ENCODE measurements around the gene HAUS3. TPM values are rescaled to one million over a fixed set of nuclear protein-coding genes. Genes with fewer than 3 reads are reported as not detected.

The HAUS3 gene
- total and polyA plus RNA-seq, 4 donors: 2.3 to 13.9 (median 5.3) TPM

DNA sequence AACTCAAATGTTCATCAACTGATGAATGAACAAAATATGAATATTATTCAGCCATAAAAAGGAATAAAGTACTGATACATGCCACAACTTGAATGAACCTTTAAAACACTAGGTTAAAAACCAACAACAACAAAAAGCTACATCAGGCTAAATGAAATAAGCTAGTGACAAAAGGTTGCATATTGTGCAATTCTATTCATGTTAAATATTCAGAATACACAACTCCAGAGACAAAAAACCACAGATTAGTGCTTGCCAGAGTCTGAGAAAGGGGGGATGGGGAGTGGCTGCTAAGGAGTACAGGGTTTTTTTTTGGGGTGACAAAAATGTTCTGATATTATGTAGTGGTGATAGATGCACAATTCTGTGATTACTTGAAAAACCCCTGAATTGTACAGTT, 58.5 kb downstream of the HAUS3 start:
- H3K4me1 ChIP-seq (ENCODE audit: control insufficient read depth in 4 of 4, insufficient read depth in 4 of 4, low read length in 3 of 4): no peaks in the 10 kb centered on the region
- H3K27ac ChIP-seq (ENCODE audit: low read depth in 1 of 2, low read length in 2 of 2): no peak overlapping the region
- DNase-seq (ENCODE audit: low spot score): no peak
- H3K36me3 ChIP-seq (ENCODE audit: control insufficient read depth in 4 of 4, insufficient read depth in 3 of 4, low read depth in 1 of 4, low read length in 3 of 4): no peaks in the 10 kb centered on the region
- TF ChIP-seq RAD21 (IDR thresholded peaks at IDR 0.05) (no peak), YY1 (IDR thresholded peaks at IDR 0.05) (no peak), TAF1 (conservative IDR thresholded peaks at IDR 0.05) (no peak), GABPA (IDR thresholded peaks at IDR 0.05 in 1 of 2, conservative IDR thresholded peaks at IDR 0.05 in 1 of 2) (no peak), EGR1 (IDR thresholded peaks at IDR 0.05; ENCODE audit: low read depth in 2 of 2) (no peak), JUND (IDR thresholded peaks at IDR 0.05) (no peak), NR2F2 (IDR thresholded peaks at IDR 0.05) (no peak)
- TF ChIP-seq, protein P1, sequence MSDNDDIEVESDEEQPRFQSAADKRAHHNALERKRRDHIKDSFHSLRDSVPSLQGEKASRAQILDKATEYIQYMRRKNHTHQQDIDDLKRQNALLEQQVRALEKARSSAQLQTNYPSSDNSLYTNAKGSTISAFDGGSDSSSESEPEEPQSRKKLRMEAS (IDR thresholded peaks at IDR 0.05): no peak
- no peaks in the 10 kb centered on the region for H3K9me3 ChIP-seq (ENCODE audit: control insufficient read depth in 4 of 4, low read length in 3 of 4)
- H3K27me3 ChIP-seq (ENCODE audit: control insufficient read depth in 4 of 4, insufficient read depth in 4 of 4, low read length in 3 of 4): no peaks in the 10 kb centered on the region
- H3K9ac ChIP-seq (ENCODE audit: low read depth in 1 of 2, low read length in 2 of 2): no peak overlapping the region
- no peak overlapping the region for H3K4me3 ChIP-seq (ENCODE audit: low read depth in 1 of 3, low read length in 3 of 3)

DNA sequence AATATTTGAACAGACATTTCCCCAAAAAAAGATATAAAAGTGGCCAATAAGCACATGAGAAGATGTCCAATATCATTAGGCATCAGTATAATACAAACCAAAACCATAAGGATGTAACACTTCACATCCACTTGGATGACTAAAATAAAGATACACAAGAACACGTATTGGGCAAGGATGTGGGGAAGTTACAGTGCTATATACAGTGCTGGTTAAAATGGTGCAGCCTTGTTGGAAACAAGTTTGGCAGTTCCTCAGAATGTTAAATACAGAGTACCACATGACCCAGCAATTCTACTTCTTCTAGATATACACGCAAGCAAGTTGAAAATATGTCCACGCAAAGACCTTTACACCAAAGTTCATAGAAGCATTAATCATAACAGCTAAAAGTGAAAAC, 58.9 kb downstream of the HAUS3 start:
- Histone ChIP-seq H3K4me1 (ENCODE audit: control insufficient read depth in 4 of 4, insufficient read depth in 4 of 4, low read length in 3 of 4) (no peaks in the 10 kb centered on the region), H3K27ac (ENCODE audit: low read depth in 1 of 2, low read length in 2 of 2) (no peak overlapping the region), H3K4me3 (ENCODE audit: low read depth in 1 of 3, low read length in 3 of 3) (no peak overlapping the region), H3K9ac (ENCODE audit: low read depth in 1 of 2, low read length in 2 of 2) (no peak overlapping the region), H3K27me3 (ENCODE audit: control insufficient read depth in 4 of 4, insufficient read depth in 4 of 4, low read length in 3 of 4) (no peaks in the 10 kb centered on the region), H3K9me3 (ENCODE audit: control insufficient read depth in 4 of 4, low read length in 3 of 4) (no peaks in the 10 kb centered on the region), H3K36me3 (ENCODE audit: control insufficient read depth in 4 of 4, insufficient read depth in 3 of 4, low read depth in 1 of 4, low read length in 3 of 4) (no peaks in the 10 kb centered on the region)
- TF ChIP-seq, protein P2, sequence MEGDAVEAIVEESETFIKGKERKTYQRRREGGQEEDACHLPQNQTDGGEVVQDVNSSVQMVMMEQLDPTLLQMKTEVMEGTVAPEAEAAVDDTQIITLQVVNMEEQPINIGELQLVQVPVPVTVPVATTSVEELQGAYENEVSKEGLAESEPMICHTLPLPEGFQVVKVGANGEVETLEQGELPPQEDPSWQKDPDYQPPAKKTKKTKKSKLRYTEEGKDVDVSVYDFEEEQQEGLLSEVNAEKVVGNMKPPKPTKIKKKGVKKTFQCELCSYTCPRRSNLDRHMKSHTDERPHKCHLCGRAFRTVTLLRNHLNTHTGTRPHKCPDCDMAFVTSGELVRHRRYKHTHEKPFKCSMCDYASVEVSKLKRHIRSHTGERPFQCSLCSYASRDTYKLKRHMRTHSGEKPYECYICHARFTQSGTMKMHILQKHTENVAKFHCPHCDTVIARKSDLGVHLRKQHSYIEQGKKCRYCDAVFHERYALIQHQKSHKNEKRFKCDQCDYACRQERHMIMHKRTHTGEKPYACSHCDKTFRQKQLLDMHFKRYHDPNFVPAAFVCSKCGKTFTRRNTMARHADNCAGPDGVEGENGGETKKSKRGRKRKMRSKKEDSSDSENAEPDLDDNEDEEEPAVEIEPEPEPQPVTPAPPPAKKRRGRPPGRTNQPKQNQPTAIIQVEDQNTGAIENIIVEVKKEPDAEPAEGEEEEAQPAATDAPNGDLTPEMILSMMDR (IDR thresholded peaks at IDR 0.05; ENCODE audit: low read depth, low read length, missing input control): no peak
- TF ChIP-seq SP1 (IDR thresholded peaks at IDR 0.05) (no peak), NR2F2 (IDR thresholded peaks at IDR 0.05) (no peak), FOXA2 (IDR thresholded peaks at IDR 0.05) (no peak), TAF1 (conservative IDR thresholded peaks at IDR 0.05) (no peak), FOXA1 (IDR thresholded peaks at IDR 0.05) (no peak), HNF4G (IDR thresholded peaks at IDR 0.05) (no peak), HNF4A (conservative IDR thresholded peaks at IDR 0.05) (no peak), EGR1 (IDR thresholded peaks at IDR 0.05; ENCODE audit: low read depth in 2 of 2) (no peak), JUND (IDR thresholded peaks at IDR 0.05) (no peak), YY1 (IDR thresholded peaks at IDR 0.05) (no peak), RAD21 (IDR thresholded peaks at IDR 0.05) (no peak), RXRA (IDR thresholded peaks at IDR 0.05) (no peak), GABPA (IDR thresholded peaks at IDR 0.05 in 1 of 2, conservative IDR thresholded peaks at IDR 0.05 in 1 of 2) (no peak)
- TF ChIP-seq, protein P3, sequence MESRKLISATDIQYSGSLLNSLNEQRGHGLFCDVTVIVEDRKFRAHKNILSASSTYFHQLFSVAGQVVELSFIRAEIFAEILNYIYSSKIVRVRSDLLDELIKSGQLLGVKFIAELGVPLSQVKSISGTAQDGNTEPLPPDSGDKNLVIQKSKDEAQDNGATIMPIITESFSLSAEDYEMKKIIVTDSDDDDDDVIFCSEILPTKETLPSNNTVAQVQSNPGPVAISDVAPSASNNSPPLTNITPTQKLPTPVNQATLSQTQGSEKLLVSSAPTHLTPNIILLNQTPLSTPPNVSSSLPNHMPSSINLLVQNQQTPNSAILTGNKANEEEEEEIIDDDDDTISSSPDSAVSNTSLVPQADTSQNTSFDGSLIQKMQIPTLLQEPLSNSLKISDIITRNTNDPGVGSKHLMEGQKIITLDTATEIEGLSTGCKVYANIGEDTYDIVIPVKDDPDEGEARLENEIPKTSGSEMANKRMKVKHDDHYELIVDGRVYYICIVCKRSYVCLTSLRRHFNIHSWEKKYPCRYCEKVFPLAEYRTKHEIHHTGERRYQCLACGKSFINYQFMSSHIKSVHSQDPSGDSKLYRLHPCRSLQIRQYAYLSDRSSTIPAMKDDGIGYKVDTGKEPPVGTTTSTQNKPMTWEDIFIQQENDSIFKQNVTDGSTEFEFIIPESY (IDR thresholded peaks at IDR 0.05): no peak
- TF ChIP-seq, protein P1 (IDR thresholded peaks at IDR 0.05): no peak
- TF ChIP-seq, protein P4, sequence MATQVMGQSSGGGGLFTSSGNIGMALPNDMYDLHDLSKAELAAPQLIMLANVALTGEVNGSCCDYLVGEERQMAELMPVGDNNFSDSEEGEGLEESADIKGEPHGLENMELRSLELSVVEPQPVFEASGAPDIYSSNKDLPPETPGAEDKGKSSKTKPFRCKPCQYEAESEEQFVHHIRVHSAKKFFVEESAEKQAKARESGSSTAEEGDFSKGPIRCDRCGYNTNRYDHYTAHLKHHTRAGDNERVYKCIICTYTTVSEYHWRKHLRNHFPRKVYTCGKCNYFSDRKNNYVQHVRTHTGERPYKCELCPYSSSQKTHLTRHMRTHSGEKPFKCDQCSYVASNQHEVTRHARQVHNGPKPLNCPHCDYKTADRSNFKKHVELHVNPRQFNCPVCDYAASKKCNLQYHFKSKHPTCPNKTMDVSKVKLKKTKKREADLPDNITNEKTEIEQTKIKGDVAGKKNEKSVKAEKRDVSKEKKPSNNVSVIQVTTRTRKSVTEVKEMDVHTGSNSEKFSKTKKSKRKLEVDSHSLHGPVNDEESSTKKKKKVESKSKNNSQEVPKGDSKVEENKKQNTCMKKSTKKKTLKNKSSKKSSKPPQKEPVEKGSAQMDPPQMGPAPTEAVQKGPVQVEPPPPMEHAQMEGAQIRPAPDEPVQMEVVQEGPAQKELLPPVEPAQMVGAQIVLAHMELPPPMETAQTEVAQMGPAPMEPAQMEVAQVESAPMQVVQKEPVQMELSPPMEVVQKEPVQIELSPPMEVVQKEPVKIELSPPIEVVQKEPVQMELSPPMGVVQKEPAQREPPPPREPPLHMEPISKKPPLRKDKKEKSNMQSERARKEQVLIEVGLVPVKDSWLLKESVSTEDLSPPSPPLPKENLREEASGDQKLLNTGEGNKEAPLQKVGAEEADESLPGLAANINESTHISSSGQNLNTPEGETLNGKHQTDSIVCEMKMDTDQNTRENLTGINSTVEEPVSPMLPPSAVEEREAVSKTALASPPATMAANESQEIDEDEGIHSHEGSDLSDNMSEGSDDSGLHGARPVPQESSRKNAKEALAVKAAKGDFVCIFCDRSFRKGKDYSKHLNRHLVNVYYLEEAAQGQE (IDR thresholded peaks at IDR 0.05): no peak
- TF ChIP-seq, protein P5, sequence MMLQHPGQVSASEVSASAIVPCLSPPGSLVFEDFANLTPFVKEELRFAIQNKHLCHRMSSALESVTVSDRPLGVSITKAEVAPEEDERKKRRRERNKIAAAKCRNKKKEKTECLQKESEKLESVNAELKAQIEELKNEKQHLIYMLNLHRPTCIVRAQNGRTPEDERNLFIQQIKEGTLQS (IDR thresholded peaks at IDR 0.05): no peak
- 91% methylated on average over 3 of the region's 3 CpGs for WGBS
- DNase-seq (ENCODE audit: low spot score): no peak

All from liver (tissue), 9 donors.